MM.1S (cell line): ENCODE measurements around the gene ASIC5.

Source experiments
- DNase-seq: peaks from one replicate; pipeline ENCODE4 v3.0.0-alpha.2; 2015
- H2AFZ ChIP-seq: fragments of 300-600 bp; sonication (generic); 2 replicates; pipeline ENCODE4 v1.6.0; 2016; ENCODE audit warnings: antibody characterized with exemption, low read length
- H3F3A ChIP-seq: fragments of 300-600 bp; sonication (generic); 2 replicates; pipeline ENCODE4 v1.6.1; 2016; ENCODE audit warnings: mild to moderate bottlenecking, antibody characterized with exemption, low read length, moderate library complexity, mixed read lengths; ENCODE audit not compliant: insufficient read depth
- H3K27ac ChIP-seq: fragments of 300-600 bp; sonication (generic); 2 replicates; pipeline ENCODE4 v1.5.1; 2016; ENCODE audit warnings: mild to moderate bottlenecking, low read length
- H3K27me3 ChIP-seq: fragments of 300-600 bp; sonication (generic); replicated peaks from 2 replicates; pipeline ENCODE4 v1.6.0; 2016; ENCODE audit warnings: low read length; ENCODE audit not compliant: insufficient read depth
- H3K36me3 ChIP-seq: fragments of 300-600 bp; sonication (generic); replicated peaks from 2 replicates; pipeline ENCODE4 v1.6.1; 2016; ENCODE audit warnings: mild to moderate bottlenecking, low read length, mixed read lengths; ENCODE audit not compliant: insufficient read depth
- H3K4me1 ChIP-seq: fragments of 300-600 bp; sonication (generic); 2 replicates; pipeline ENCODE4 v1.6.1; 2016; ENCODE audit warnings: low read length, mixed read lengths
- H3K4me2 ChIP-seq: fragments of 300-600 bp; sonication (generic); 2 replicates; pipeline ENCODE4 v1.6.0; 2016; ENCODE audit warnings: low read depth, low read length
- H3K4me3 ChIP-seq: fragments of 300-600 bp; sonication (generic); 2 replicates; pipeline ENCODE4 v1.5.1; 2016; ENCODE audit warnings: low read length, mixed read lengths
- H3K79me2 ChIP-seq: fragments of 300-600 bp; sonication (generic); 2 replicates; pipeline ENCODE4 v1.6.1; 2016; ENCODE audit warnings: mixed run types, low read length, mixed read lengths
- H3K9ac ChIP-seq: fragments of 300-600 bp; sonication (generic); 2 replicates; pipeline ENCODE4 v1.6.1; 2016; ENCODE audit warnings: low read length, mixed read lengths
- H3K9me2 ChIP-seq: fragments of 300-600 bp; sonication (generic); replicated peaks from 2 replicates; pipeline ENCODE4 v1.6.1; 2016; ENCODE audit warnings: mild to moderate bottlenecking, low read length, mixed read lengths; ENCODE audit not compliant: insufficient read depth
- H3K9me3 ChIP-seq: fragments of 300-600 bp; sonication (generic); replicated peaks from 2 replicates; pipeline ENCODE4 v1.6.1; 2016; ENCODE audit warnings: mild to moderate bottlenecking, low read length, mixed read lengths; ENCODE audit not compliant: insufficient read depth
- H4K20me1 ChIP-seq: fragments of 300-600 bp; sonication (generic); 2 replicates; pipeline ENCODE4 v1.6.1; 2016; ENCODE audit warnings: mild to moderate bottlenecking, low read length, moderate library complexity, mixed read lengths; ENCODE audit not compliant: insufficient read depth
- EZH2 ChIP-seq: fragments of 300-600 bp; sonication (generic); optimal IDR thresholded peaks from 2 replicates; pipeline ENCODE3; 2017; ENCODE audit warnings: low read depth, mild to moderate bottlenecking, antibody characterized with exemption, low read length, mixed read lengths
- EZH2phosphoT487 ChIP-seq: fragments of 300-600 bp; sonication (generic); IDR thresholded peaks from 2 replicates; pipeline ENCODE4 v1.6.1; 2018; ENCODE audit warnings: antibody characterized with exemption, low read length
- TF ChIP-seq, protein P1 (sequence below): fragments of 300-600 bp; sonication (generic); IDR thresholded peaks from 2 replicates; pipeline ENCODE4 v1.5.1; 2016; ENCODE audit warnings: antibody characterized with exemption, low read length, mixed read lengths

The ASIC5 gene

DNA sequence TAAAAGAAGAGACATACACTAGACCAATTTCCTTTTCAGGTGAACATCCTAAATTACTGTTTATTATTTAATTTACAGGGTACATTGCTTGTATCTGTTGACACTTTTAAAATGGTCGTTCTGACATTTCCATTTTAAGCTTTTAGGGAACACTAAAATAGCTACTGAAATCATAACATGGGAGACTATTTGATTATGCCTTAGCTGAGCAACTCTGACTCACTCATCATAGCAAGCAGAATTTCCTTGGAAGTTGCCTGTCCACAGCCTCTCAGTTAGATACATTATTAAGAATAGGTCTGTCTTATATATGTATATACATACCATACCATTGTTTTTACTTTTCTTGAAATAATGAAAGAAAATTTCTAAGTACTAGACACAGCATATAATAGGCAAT, 85.3 kb downstream of the ASIC5 start:
- no peaks in the 10 kb centered on the region for H3K27me3 ChIP-seq
- H3K4me2 ChIP-seq = no peak overlapping the region
- no peaks in the 10 kb centered on the region for H3K36me3 ChIP-seq
- DNase-seq = no peak
- no peak overlapping the region for H3K27ac ChIP-seq
- H3K9me3 ChIP-seq = no peaks in the 10 kb centered on the region
- no peaks in the 10 kb centered on the region for H3F3A ChIP-seq
- H2AFZ ChIP-seq = no peak overlapping the region
- H3K9ac ChIP-seq = no peak overlapping the region
- H3K9me2 ChIP-seq = no peaks in the 10 kb centered on the region
- no peak overlapping the region for H3K4me3 ChIP-seq
- H3K79me2 ChIP-seq = no peaks in the 10 kb centered on the region
- H4K20me1 ChIP-seq = no peaks in the 10 kb centered on the region
- TF ChIP-seq EZH2phosphoT487 (no peak), EZH2 (no peak)
- TF ChIP-seq, protein P1, sequence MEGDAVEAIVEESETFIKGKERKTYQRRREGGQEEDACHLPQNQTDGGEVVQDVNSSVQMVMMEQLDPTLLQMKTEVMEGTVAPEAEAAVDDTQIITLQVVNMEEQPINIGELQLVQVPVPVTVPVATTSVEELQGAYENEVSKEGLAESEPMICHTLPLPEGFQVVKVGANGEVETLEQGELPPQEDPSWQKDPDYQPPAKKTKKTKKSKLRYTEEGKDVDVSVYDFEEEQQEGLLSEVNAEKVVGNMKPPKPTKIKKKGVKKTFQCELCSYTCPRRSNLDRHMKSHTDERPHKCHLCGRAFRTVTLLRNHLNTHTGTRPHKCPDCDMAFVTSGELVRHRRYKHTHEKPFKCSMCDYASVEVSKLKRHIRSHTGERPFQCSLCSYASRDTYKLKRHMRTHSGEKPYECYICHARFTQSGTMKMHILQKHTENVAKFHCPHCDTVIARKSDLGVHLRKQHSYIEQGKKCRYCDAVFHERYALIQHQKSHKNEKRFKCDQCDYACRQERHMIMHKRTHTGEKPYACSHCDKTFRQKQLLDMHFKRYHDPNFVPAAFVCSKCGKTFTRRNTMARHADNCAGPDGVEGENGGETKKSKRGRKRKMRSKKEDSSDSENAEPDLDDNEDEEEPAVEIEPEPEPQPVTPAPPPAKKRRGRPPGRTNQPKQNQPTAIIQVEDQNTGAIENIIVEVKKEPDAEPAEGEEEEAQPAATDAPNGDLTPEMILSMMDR = no peak
- H3K4me1 ChIP-seq = no peaks in the 10 kb centered on the region
